ENCODE measurements around the gene PXK. TPM values are rescaled to one million over a fixed set of nuclear protein-coding genes. Genes with fewer than 3 reads are reported as not detected.

PXK gene
- total RNA-seq, 2 donors from 2014 or later = 16.0 to 22.0 TPM

GRCh38 chr3:58394339-58394738, 61.6 kb downstream of the PXK start:
- H3K27me3 ChIP-seq (ENCODE audit: control insufficient read depth, insufficient read depth, low read length, poor library complexity, severe bottlenecking) = no peaks in the 10 kb centered on the region
- no peaks in the 10 kb centered on the region for H3K9me3 ChIP-seq (ENCODE audit: control insufficient read depth, low read length)
- H3K36me3 ChIP-seq (ENCODE audit: control insufficient read depth, insufficient read depth, low read length) = peaks cover 8% of the 10 kb centered on the region
- Mint-ChIP-seq H3K4me3 (no peak overlapping the region), H3K4me1 (peaks cover 41% of the 10 kb centered on the region), H3K9me3 (no peaks in the 10 kb centered on the region), H3K27ac (peak overlapping the region; percentile 11), H3K27me3 (ENCODE audit: insufficient read depth) (no peaks in the 10 kb centered on the region), H3K36me3 (ENCODE audit: low read depth) (peaks cover 15% of the 10 kb centered on the region)
- no peak overlapping the region for H3K9ac ChIP-seq (ENCODE audit: extremely low read depth, low read length, poor library complexity, severe bottlenecking)
- no peak for DNase-seq
- H3K4me1 ChIP-seq (ENCODE audit: control insufficient read depth, insufficient read depth, low read length) = peaks cover 7% of the 10 kb centered on the region
- no peak for TF ChIP-seq CTCF (conservative IDR thresholded peaks at IDR 0.05)
- H3K27ac ChIP-seq (ENCODE audit: low read depth, low read length) = no peak overlapping the region
- H3K4me3 ChIP-seq (ENCODE audit: low read length) = no peak overlapping the region

- 96% methylated on average over 9 of the region's 9 CpGs for WGBS, 2 experiments (ENCODE audit: insufficient coverage in 1 of 2, insufficient read length in 1 of 2)
- H3K36me3 Mint-ChIP-seq (ENCODE audit: low read depth) = peaks cover 14% of the 10 kb centered on the region
- no peak for TF ChIP-seq CTCF (conservative IDR thresholded peaks at IDR 0.05)
Observed at GRCh38 chr3:58398669-58399333, 66.1 kb downstream of the PXK start.

GRCh38 chr3:58403513-58404109, 70.9 kb downstream of the PXK start:
- Mint-ChIP-seq H3K27ac (peak overlapping the region; percentile 8), H3K4me3 (no peak overlapping the region), H3K9me3 (no peaks in the 10 kb centered on the region), H3K36me3 (ENCODE audit: low read depth) (peaks cover 16% of the 10 kb centered on the region), H3K4me1 (peaks cover 8% of the 10 kb centered on the region), H3K27me3 (ENCODE audit: insufficient read depth) (no peaks in the 10 kb centered on the region)
- no peak overlapping the region for H3K9ac ChIP-seq (ENCODE audit: extremely low read depth, low read length, poor library complexity, severe bottlenecking)
- no peaks in the 10 kb centered on the region for H3K9me3 ChIP-seq (ENCODE audit: control insufficient read depth, low read length)
- peaks cover 12% of the 10 kb centered on the region for H3K36me3 ChIP-seq (ENCODE audit: control insufficient read depth, insufficient read depth, low read length)
- DNase-seq = no peak
- H3K27ac ChIP-seq (ENCODE audit: low read depth, low read length) = no peak overlapping the region
- H3K4me3 ChIP-seq (ENCODE audit: low read length) = no peak overlapping the region
- no peak for TF ChIP-seq CTCF (conservative IDR thresholded peaks at IDR 0.05)
- no peaks in the 10 kb centered on the region for H3K27me3 ChIP-seq (ENCODE audit: control insufficient read depth, insufficient read depth, low read length, poor library complexity, severe bottlenecking)
- H3K4me1 ChIP-seq (ENCODE audit: control insufficient read depth, insufficient read depth, low read length) = no peaks in the 10 kb centered on the region
- WGBS, 2 experiments (ENCODE audit: insufficient coverage in 1 of 2, insufficient read length in 1 of 2) = 91 to 92% methylated on average over 6 of the region's 6 CpGs

More at GRCh38 chr3:58398669-58399333, 66.1 kb downstream of the PXK start:
- no peak for DNase-seq
- peaks cover 11% of the 10 kb centered on the region for H3K36me3 ChIP-seq (ENCODE audit: control insufficient read depth, insufficient read depth, low read length)
- peaks cover 23% of the 10 kb centered on the region for H3K4me1 Mint-ChIP-seq
- H3K27me3 Mint-ChIP-seq (ENCODE audit: insufficient read depth) = no peaks in the 10 kb centered on the region
- H3K9ac ChIP-seq (ENCODE audit: extremely low read depth, low read length, poor library complexity, severe bottlenecking) = no peak overlapping the region
- no peaks in the 10 kb centered on the region for H3K9me3 ChIP-seq (ENCODE audit: control insufficient read depth, low read length)
- H3K9me3 Mint-ChIP-seq = no peaks in the 10 kb centered on the region
- H3K27ac ChIP-seq (ENCODE audit: low read depth, low read length) = no peak overlapping the region
- H3K27ac Mint-ChIP-seq = no peak overlapping the region
- no peak overlapping the region for H3K4me3 Mint-ChIP-seq
- H3K27me3 ChIP-seq (ENCODE audit: control insufficient read depth, insufficient read depth, low read length, poor library complexity, severe bottlenecking) = no peaks in the 10 kb centered on the region
- H3K4me1 ChIP-seq (ENCODE audit: control insufficient read depth, insufficient read depth, low read length) = peaks cover 7% of the 10 kb centered on the region
- no peak overlapping the region for H3K4me3 ChIP-seq (ENCODE audit: low read length)

Measured in endodermal cell (in vitro differentiated cells).